Activated naive CD4-positive, alpha-beta T cell treated with anti-CD3 and anti-CD28 coated beads, Interleukin-2, amount 50 U/mL, for 24 hours (primary cell): ENCODE results near the gene MAN1A1.
"Not testable (repeated sequence)": the region's sequence is repeated elsewhere in the genome, so short reads cannot be mapped to it uniquely, and the experiment has no call there.

Experiments used
- H3K27ac Mint-ChIP-seq: one replicate; pipeline ENCODE4 v1.8.0; 2021; ENCODE audit warnings: mild to moderate bottlenecking, mixed read lengths
- H3K27me3 Mint-ChIP-seq: one replicate; pipeline ENCODE4 v1.8.0; 2021; ENCODE audit warnings: mixed read lengths
- H3K36me3 Mint-ChIP-seq: one replicate; pipeline ENCODE4 v1.8.0; 2021; ENCODE audit warnings: mixed read lengths
- H3K4me1 Mint-ChIP-seq: one replicate; pipeline ENCODE4 v1.8.0; 2021; ENCODE audit warnings: mixed read lengths
- H3K4me3 Mint-ChIP-seq: one replicate; pipeline ENCODE4 v1.8.0; 2021; ENCODE audit warnings: mild to moderate bottlenecking, mixed read lengths
- H3K9me3 Mint-ChIP-seq: one replicate; pipeline ENCODE4 v1.8.0; 2021; ENCODE audit warnings: mixed read lengths

MAN1A1 gene

DNA sequence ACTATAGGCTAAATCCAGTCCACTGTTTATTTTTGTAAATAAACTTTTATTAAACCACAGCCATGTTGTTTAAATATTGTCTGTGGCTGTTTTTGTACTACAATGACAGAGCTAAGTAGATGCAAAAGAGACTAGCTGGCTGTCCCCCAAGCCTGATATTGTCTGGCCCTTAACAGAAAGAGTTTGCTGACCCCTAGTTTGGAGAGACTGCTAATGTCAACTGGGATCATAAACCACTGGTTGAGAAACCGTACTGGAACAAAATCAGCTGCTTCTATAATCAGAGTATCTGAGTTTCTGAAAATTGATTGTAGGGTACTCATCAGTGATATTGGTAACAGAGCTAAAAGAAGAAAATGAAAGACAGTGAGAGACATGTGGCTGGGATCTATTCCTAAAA is 168.5 kb downstream of the MAN1A1 start:
- H3K36me3 Mint-ChIP-seq = peaks cover 13% of the 10 kb centered on the region
- H3K27me3 Mint-ChIP-seq = no peaks in the 10 kb centered on the region
- no peak overlapping the region for H3K27ac Mint-ChIP-seq
- no peak overlapping the region for H3K4me3 Mint-ChIP-seq
- H3K4me1 Mint-ChIP-seq = peaks cover 11% of the 10 kb centered on the region
- no peaks in the 10 kb centered on the region for H3K9me3 Mint-ChIP-seq

- no peak overlapping the region for H3K27ac Mint-ChIP-seq
- H3K27me3 Mint-ChIP-seq = no peaks in the 10 kb centered on the region
- no peaks in the 10 kb centered on the region for H3K9me3 Mint-ChIP-seq
- H3K4me1 Mint-ChIP-seq = peaks cover 11% of the 10 kb centered on the region
- peaks cover 13% of the 10 kb centered on the region for H3K36me3 Mint-ChIP-seq
- no peak overlapping the region for H3K4me3 Mint-ChIP-seq
These were observed 169.7 kb downstream of the MAN1A1 start for GRCh38 chr6:119179842-119180241.

GRCh38 chr6:119179062-119179461 is 170.5 kb downstream of the MAN1A1 start:
- Mint-ChIP-seq H3K4me3 (no peak overlapping the region), H3K9me3 (no peaks in the 10 kb centered on the region), H3K27me3 (no peaks in the 10 kb centered on the region), H3K36me3 (peaks cover 7% of the 10 kb centered on the region), H3K27ac (no peak overlapping the region), H3K4me1 (peaks cover 11% of the 10 kb centered on the region)

GRCh38 chr6:119176445-119176844 is 173.1 kb downstream of the MAN1A1 start:
- H3K9me3 Mint-ChIP-seq = no peaks in the 10 kb centered on the region
- no peaks in the 10 kb centered on the region for H3K27me3 Mint-ChIP-seq
- no peak overlapping the region for H3K27ac Mint-ChIP-seq
- peaks cover 3% of the 10 kb centered on the region for H3K36me3 Mint-ChIP-seq
- peaks cover 11% of the 10 kb centered on the region for H3K4me1 Mint-ChIP-seq
- H3K4me3 Mint-ChIP-seq = no peak overlapping the region

GRCh38 chr6:119174879-119175817 is 174.4 kb downstream of the MAN1A1 start:
- Mint-ChIP-seq H3K4me3 (no peak overlapping the region), H3K27me3 (no peaks in the 10 kb centered on the region), H3K36me3 (peaks cover 3% of the 10 kb centered on the region), H3K27ac (no peak overlapping the region), H3K9me3 (no peaks in the 10 kb centered on the region), H3K4me1 (peaks cover 8% of the 10 kb centered on the region)

DNA sequence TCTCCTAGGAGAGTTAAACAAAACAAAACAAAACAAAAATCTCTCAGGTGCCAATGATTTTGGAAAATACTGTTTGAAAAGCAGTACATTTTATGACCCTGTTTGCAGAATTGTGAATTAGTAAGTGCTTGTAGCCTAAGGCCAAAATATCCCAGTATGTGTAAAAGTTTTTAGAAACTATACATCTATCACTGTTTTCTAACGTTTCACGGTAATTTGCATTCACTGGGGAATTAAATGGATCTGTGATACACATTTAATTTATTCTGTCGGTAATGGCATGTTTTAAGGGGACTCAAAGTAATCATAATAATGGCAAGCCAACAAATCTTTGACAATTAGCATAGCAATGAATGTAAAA is 175.5 kb downstream of the MAN1A1 start:
- H3K36me3 Mint-ChIP-seq = no peaks in the 10 kb centered on the region
- H3K4me3 Mint-ChIP-seq = no peak overlapping the region
- H3K4me1 Mint-ChIP-seq = no peaks in the 10 kb centered on the region
- H3K27ac Mint-ChIP-seq = no peak overlapping the region
- no peaks in the 10 kb centered on the region for H3K9me3 Mint-ChIP-seq
- H3K27me3 Mint-ChIP-seq = no peaks in the 10 kb centered on the region

GRCh38 chr6:119173249-119174084 is 176.1 kb downstream of the MAN1A1 start:
- no peaks in the 10 kb centered on the region for H3K4me1 Mint-ChIP-seq
- no peak overlapping the region for H3K27ac Mint-ChIP-seq
- H3K9me3 Mint-ChIP-seq = no peaks in the 10 kb centered on the region
- H3K4me3 Mint-ChIP-seq = no peak overlapping the region
- H3K27me3 Mint-ChIP-seq = no peaks in the 10 kb centered on the region
- no peaks in the 10 kb centered on the region for H3K36me3 Mint-ChIP-seq

DNA sequence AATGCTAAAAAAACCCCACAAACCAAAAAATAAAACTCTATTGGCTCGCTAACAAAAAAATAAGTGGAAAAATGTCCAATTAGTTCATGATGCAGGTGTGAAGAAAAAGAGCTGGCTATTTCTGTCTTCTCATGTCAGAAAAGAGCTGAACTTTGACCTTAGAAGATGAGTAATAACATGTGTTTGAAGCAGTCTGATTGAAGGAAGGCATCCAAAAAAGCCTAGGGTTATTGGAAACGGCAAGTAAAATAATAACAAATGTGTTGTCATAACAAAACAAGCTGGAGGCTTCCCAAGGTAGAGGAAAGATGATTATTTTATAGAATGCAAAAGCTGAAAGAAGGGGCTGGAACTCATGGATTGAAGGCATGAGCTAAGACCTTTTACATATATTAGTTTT is 176.7 kb downstream of the MAN1A1 start:
- Mint-ChIP-seq H3K9me3 (no peaks in the 10 kb centered on the region), H3K27ac (no peak overlapping the region), H3K4me1 (no peaks in the 10 kb centered on the region), H3K27me3 (no peaks in the 10 kb centered on the region), H3K4me3 (no peak overlapping the region), H3K36me3 (no peaks in the 10 kb centered on the region)

- Mint-ChIP-seq H3K9me3 (no peaks in the 10 kb centered on the region), H3K4me1 (no peaks in the 10 kb centered on the region), H3K36me3 (no peaks in the 10 kb centered on the region), H3K27ac (no peak overlapping the region), H3K27me3 (peaks cover 3% of the 10 kb centered on the region), H3K4me3 (no peak overlapping the region)
These were observed 177.5 kb downstream of the MAN1A1 start for GRCh38 chr6:119171864-119172588.

GRCh38 chr6:119171088-119171841 is 178.3 kb downstream of the MAN1A1 start:
- H3K27me3 Mint-ChIP-seq = peaks cover 8% of the 10 kb centered on the region
- H3K9me3 Mint-ChIP-seq = no peaks in the 10 kb centered on the region
- no peaks in the 10 kb centered on the region for H3K36me3 Mint-ChIP-seq
- H3K27ac Mint-ChIP-seq = no peak overlapping the region
- H3K4me3 Mint-ChIP-seq = no peak overlapping the region
- H3K4me1 Mint-ChIP-seq = no peaks in the 10 kb centered on the region

DNA sequence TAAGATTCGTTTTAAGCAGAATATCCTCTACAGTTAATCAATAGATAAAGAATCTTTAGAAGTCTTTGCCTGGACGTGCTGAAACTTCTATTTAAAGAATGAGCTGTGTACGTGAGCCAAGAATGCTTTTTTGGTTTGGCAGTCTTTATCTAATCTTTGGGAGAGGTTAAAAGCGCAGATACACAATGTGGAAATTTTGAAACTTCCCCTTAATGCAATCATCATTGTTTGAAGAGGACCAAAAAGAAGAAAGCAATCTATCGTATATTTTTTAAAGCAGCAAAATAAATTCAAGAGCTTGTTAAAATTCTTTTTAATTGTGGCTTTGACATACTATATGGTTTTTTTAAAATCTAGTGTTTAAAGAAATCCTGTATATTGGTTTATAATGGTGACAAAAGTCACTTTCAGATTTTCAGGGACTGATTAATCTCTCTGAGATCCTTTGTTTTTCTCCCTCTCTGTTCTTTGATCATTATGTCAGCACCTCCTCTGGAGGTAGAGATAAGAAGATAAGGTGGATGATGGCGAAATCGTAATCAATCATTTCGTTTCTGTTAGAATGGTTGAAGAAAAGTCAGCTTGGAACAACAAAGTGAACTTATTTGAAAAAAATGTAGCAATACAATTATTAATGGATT is 179.0 kb downstream of the MAN1A1 start:
- no peak overlapping the region for H3K27ac Mint-ChIP-seq
- H3K4me1 Mint-ChIP-seq = no peaks in the 10 kb centered on the region
- peaks cover 10% of the 10 kb centered on the region for H3K27me3 Mint-ChIP-seq
- no peaks in the 10 kb centered on the region for H3K9me3 Mint-ChIP-seq
- H3K36me3 Mint-ChIP-seq = no peaks in the 10 kb centered on the region
- H3K4me3 Mint-ChIP-seq = no peak overlapping the region

GRCh38 chr6:119170103-119170446 is 179.5 kb downstream of the MAN1A1 start:
- Mint-ChIP-seq H3K4me3 (no peak overlapping the region), H3K27me3 (peaks cover 11% of the 10 kb centered on the region), H3K36me3 (no peaks in the 10 kb centered on the region), H3K4me1 (no peaks in the 10 kb centered on the region), H3K27ac (no peak overlapping the region), H3K9me3 (no peaks in the 10 kb centered on the region)

DNA sequence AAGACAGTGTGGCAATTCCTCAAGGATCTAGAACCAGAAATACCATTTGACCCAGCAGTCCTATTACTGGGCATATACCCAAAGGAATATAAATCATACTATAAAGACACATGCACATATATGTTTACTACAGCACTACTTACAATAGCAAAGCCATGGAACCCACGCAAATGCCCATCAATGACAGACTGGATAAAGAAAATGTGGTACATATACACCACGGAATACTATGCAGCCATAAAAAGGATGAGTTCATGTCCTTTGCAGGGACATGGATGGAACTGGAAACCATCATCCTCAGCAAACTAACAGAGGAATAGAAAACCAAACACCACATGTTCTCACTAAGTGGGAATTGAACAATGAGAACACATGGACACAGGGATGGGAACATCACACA is 180.2 kb downstream of the MAN1A1 start:
- not testable (repeated sequence) for H3K4me3 Mint-ChIP-seq, H3K36me3 Mint-ChIP-seq, H3K4me1 Mint-ChIP-seq, H3K27ac Mint-ChIP-seq, H3K9me3 Mint-ChIP-seq
- H3K27me3 Mint-ChIP-seq = peaks cover 11% of the 10 kb centered on the region

DNA sequence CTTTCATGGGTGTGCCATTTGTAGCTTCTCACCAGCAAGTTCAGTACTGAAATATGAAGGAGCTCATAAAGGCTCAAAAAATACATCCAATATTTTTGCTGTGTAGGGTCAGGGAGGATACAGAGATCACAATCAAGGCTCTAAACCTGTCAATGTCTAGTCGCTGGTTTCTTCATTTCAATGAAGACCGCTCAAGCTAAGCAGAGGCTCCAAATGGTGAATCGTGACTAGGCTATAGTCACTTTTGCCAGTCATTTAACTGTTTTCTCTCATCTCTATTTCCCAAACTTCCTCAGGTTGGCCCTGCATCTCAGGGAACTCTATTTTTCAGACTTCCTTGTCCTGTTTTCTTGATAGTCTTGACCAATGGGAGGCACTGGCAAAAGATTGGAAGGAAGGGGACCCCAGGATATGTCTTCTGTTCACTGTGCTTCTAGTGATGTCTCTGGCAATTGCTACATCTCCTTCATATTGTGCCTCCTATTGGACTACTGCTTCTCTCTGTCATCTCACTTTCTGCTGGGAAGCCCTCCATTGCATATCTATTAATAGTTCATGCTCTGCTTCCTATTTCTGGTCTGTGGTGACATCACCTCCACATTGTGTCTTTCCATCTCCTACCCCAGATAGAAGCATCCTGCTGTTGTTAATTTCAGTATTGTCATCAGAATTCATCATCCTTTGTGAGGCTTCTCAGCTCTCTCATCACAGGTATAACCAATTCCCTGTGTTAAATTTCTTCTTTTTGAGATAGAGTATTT is 183.4 kb downstream of the MAN1A1 start:
- Mint-ChIP-seq H3K9me3 (no peaks in the 10 kb centered on the region), H3K27ac (no peak overlapping the region), H3K4me3 (no peak overlapping the region), H3K27me3 (peaks cover 17% of the 10 kb centered on the region), H3K4me1 (no peaks in the 10 kb centered on the region), H3K36me3 (no peaks in the 10 kb centered on the region)
